Neutrophil (primary cell): ENCODE measurements around the gene KCNQ5.

Source experiments
- H3K27ac ChIP-seq: fragments of 200-600 bp; sonication (generic); 2 replicates; pipeline ENCODE4 v1.5.1; 2016; ENCODE audit warnings: mild to moderate bottlenecking, moderate library complexity
- H3K27me3 ChIP-seq: fragments of 200-600 bp; sonication (generic); 2 replicates; pipeline ENCODE4 v1.6.0; 2016; ENCODE audit warnings: mild to moderate bottlenecking
- H3K36me3 ChIP-seq: fragments of 200-600 bp; sonication (generic); 2 replicates; pipeline ENCODE4 v1.5.1; 2017
- H3K4me1 ChIP-seq, 2 experiments: fragments of 200-600 bp in 1 of 2; sonication (generic) in 1 of 2; 1 replicate in 1 of 2; 2 replicates in 1 of 2; pipeline versions ENCODE4 v1.5.1 to v1.6.1; 2013 to 2016; ENCODE audit warnings: low read depth in 1 of 2, low read length in 1 of 2, mild to moderate bottlenecking in 1 of 2, moderate library complexity in 1 of 2; ENCODE audit not compliant: control insufficient read depth in 1 of 2, insufficient read depth in 1 of 2
- H3K4me3 ChIP-seq, 2 experiments: fragments of 200-600 bp in 1 of 2; sonication (generic) in 1 of 2; 1 replicate in 1 of 2; 2 replicates in 1 of 2; pipeline ENCODE4 v1.5.1; 2013 to 2016; ENCODE audit warnings: low read depth in 1 of 2, low read length in 1 of 2, mild to moderate bottlenecking in 1 of 2, moderate library complexity in 1 of 2
- H3K9me3 ChIP-seq: fragments of 200-600 bp; sonication (generic); 2 replicates; pipeline ENCODE4 v1.5.1; 2016
- TF ChIP-seq, protein P1 (sequence below): fragments of 200-600 bp; sonication (generic); IDR thresholded peaks from 2 replicates; pipeline ENCODE4 v1.5.1; 2016; ENCODE audit warnings: antibody characterized with exemption

KCNQ5 gene

DNA sequence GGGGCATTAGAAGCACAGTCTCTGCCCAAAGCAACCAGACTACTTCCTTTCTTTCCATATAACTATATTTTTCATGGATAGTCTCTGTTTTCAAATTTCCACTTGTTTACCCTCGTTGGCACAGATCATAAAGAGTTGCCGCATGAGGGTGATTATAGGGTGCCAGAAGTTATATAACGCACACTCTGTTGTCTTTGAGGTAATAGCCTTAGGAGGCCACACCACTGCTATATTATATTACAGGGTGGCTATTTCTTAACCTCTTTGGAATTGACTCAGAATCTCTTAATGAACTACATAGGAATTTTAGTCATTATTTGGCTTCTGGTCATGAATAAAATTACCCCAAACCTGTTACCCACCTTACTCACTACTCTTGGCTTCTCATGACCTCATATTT lies 43.7 kb downstream of the KCNQ5 start:
- Histone ChIP-seq H3K27ac (no peak overlapping the region), H3K27me3 (no peaks in the 10 kb centered on the region), H3K4me3 (no peak overlapping the region), H3K9me3 (no peaks in the 10 kb centered on the region), H3K36me3 (no peaks in the 10 kb centered on the region), H3K4me1 (no peaks in the 10 kb centered on the region)
- TF ChIP-seq, protein P1, sequence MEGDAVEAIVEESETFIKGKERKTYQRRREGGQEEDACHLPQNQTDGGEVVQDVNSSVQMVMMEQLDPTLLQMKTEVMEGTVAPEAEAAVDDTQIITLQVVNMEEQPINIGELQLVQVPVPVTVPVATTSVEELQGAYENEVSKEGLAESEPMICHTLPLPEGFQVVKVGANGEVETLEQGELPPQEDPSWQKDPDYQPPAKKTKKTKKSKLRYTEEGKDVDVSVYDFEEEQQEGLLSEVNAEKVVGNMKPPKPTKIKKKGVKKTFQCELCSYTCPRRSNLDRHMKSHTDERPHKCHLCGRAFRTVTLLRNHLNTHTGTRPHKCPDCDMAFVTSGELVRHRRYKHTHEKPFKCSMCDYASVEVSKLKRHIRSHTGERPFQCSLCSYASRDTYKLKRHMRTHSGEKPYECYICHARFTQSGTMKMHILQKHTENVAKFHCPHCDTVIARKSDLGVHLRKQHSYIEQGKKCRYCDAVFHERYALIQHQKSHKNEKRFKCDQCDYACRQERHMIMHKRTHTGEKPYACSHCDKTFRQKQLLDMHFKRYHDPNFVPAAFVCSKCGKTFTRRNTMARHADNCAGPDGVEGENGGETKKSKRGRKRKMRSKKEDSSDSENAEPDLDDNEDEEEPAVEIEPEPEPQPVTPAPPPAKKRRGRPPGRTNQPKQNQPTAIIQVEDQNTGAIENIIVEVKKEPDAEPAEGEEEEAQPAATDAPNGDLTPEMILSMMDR = no peak

DNA sequence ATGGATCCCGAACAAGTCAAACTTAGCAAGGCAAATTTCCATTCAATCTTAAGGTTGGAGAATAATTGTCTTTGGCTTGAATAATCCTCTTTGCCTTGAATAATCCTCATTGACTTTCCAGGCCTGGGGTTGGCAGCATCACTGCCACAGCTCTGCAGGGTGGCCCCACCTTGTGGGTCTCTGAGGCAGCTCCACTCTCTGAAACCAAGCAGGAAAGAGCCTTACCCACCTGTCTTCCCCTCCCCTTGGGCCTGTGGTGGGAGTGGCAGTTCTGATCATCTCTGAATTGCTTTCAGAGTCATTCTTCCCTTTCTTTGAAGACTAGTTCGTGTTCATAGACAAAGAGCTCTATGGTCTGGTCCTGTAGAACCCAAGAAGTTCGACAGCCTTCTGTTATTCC lies 47.5 kb downstream of the KCNQ5 start:
- H3K27ac ChIP-seq = no peak overlapping the region
- H3K27me3 ChIP-seq = no peaks in the 10 kb centered on the region
- no peaks in the 10 kb centered on the region for H3K4me1 ChIP-seq
- H3K4me3 ChIP-seq = no peak overlapping the region
- H3K9me3 ChIP-seq = no peaks in the 10 kb centered on the region
- TF ChIP-seq, protein P1 = no peak
- H3K36me3 ChIP-seq = no peaks in the 10 kb centered on the region

DNA sequence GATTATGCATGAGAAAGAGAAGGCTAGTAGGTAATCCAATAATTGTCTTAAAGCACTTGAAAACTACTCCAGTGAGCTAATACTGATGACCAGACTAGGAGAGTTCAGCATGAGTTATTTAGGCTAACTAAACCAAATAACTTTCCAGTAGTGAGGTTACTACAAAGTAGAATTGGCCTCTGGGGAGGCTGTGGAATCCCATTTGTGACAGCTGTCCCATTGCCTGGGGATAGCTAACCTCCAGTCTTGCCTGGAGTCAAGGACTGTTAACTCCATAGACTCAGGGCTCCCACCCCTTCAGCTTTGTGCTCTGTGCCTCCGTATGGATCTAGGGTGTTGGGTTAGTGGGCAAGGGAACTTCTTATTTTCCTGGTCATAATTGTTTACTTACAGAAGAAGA lies 51.0 kb downstream of the KCNQ5 start:
- no peaks in the 10 kb centered on the region for H3K9me3 ChIP-seq
- no peak overlapping the region for H3K27ac ChIP-seq
- H3K36me3 ChIP-seq = no peaks in the 10 kb centered on the region
- no peak overlapping the region for H3K4me3 ChIP-seq
- no peaks in the 10 kb centered on the region for H3K27me3 ChIP-seq
- H3K4me1 ChIP-seq = no peaks in the 10 kb centered on the region
- TF ChIP-seq, protein P1 = no peak

DNA sequence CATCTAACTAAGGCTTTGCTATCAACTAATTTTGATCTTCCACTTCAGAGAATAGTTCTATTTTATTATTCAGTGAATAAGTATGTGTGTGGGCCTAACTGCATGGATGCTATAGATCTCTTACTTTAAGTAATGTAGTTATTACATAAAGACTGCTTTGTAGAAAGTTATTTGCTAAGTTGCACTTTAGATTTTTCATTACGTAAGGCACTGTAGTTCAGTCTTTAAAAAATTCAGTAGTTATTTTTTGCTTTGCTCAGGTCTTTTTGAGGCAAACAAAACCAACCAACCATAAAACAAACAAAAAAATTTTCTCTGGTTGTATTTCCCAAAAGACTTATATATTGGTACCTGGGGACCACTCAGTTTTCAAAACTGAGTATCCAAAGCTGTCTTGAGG lies 53.0 kb downstream of the KCNQ5 start:
- H3K4me1 ChIP-seq = no peaks in the 10 kb centered on the region
- no peak overlapping the region for H3K4me3 ChIP-seq
- H3K27ac ChIP-seq = no peak overlapping the region
- no peaks in the 10 kb centered on the region for H3K27me3 ChIP-seq
- TF ChIP-seq, protein P1 = no peak
- no peaks in the 10 kb centered on the region for H3K36me3 ChIP-seq
- H3K9me3 ChIP-seq = no peaks in the 10 kb centered on the region

DNA sequence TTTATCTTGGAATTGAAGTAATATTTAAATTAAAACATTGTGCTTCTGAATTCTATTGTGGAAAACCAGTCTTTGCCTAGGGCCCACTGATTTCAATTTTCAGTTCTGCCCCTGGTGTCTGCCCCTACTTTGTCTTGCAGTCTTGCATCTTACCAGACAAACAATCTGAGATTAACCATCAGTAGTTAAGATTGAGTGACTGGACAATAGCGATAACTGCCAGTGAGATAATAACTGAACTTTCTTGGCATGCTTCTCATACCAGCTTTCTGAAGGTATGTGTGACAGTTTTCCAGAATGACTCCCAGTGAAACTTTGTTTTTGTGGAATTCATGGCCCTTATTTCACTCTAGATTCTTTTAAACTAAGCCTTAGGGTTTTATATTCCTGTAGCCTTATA lies 53.5 kb downstream of the KCNQ5 start:
- Histone ChIP-seq H3K27ac (no peak overlapping the region), H3K9me3 (no peaks in the 10 kb centered on the region), H3K36me3 (no peaks in the 10 kb centered on the region), H3K4me3 (no peak overlapping the region), H3K4me1 (no peaks in the 10 kb centered on the region), H3K27me3 (no peaks in the 10 kb centered on the region)
- TF ChIP-seq, protein P1 = no peak

DNA sequence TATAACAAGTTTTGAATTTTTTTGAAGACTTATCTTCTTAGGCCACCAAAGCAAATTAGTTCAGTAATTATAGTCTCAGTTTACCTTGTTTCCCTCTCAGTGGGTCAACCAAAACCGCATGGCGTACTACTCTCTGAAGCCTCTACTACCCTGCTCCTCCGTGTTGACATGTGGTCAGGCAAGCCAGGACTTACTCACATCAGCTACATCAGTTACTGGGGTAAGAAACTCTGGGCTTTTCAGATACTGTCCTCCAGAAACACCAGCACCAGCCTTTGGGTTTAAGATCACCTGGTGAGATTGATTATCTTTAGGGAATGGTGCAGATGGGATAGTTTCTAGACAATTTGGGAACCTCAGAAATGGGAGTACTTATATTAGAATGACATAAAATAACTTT lies 55.1 kb downstream of the KCNQ5 start:
- H3K4me1 ChIP-seq = no peaks in the 10 kb centered on the region
- H3K9me3 ChIP-seq = no peaks in the 10 kb centered on the region
- no peak overlapping the region for H3K4me3 ChIP-seq
- no peaks in the 10 kb centered on the region for H3K27me3 ChIP-seq
- TF ChIP-seq, protein P1 = no peak
- no peaks in the 10 kb centered on the region for H3K36me3 ChIP-seq
- no peak overlapping the region for H3K27ac ChIP-seq
